ENCODE data around the gene OLFM2.
A peak's percentile ranks its signal among the peaks of the same experiment; 100 is the strongest.
"Not testable (repeated sequence)": the region's sequence is repeated elsewhere in the genome, so short reads cannot be mapped to it uniquely, and the experiment has no call there.

The OLFM2 gene

DNA sequence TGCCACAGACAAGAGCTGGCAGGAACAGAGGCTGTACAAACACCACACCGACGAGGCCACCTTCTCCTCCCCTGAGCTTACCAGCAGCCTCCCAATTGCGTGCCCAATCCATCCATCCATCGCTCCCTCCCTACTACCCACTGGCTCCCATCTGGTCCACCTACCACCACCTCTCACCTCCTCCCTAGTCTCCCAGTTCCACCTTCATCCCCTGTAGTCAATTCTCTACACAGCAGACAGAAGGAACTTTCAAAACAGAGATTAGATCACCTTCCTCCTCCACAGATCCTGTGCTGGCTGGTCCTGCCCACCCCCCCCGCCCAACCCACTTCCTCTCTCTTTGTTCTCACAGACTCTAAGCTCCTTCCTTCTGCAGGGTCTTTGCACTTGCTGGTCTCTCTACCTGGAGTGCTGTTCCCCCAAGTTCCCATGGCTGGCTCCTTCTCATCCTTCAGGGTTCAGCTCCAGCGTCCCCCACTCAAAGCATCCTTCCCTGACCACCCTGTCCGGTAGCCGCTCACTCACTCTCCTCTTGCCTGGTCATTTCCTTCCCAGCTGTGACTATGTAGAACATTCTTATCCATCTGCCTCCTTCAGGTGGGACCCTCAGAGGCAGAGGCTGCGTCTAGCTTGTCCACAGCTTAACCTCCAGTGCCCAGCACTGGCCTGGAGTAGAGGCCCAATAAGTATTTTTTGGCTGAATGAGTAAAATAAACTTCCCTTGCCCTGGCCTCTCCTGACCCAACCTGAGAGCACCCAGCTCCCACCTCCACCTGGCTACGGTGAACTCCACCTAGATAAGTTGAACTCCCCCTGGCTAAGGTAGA lies 78.2 kb downstream of the OLFM2 start:
- no peak for DNase-seq

DNA sequence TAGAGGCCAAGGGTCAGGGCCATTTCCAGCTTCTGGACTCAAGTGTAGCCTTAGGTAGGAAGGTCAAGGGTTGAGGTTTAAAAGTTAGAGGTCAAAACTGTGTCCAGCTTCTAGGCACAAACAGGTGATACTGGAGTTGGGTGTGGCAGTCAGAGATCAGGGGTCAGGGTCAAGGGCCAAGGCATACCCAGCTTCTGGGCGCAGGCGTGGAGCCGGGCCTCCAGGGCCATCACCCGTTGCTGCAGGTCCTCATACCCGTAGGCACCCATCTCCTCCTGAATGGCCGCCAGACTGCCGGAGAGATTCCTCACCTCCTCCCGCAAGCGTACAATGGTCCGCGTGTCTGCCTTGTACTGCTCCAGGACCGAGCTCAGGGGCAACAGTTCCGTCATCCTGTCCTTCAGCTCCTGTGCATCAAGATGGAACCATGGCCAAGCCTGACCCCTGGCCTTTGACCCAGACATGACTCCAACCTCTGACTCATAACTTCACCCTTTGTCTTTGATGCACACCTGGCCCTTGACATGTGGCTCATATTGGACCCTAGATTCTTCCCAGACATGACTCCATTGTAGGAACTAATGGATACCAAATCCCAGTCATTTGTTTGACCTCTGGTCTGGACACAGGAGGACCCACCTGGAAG lies 79.1 kb downstream of the OLFM2 start:
- no peak for DNase-seq

DNA sequence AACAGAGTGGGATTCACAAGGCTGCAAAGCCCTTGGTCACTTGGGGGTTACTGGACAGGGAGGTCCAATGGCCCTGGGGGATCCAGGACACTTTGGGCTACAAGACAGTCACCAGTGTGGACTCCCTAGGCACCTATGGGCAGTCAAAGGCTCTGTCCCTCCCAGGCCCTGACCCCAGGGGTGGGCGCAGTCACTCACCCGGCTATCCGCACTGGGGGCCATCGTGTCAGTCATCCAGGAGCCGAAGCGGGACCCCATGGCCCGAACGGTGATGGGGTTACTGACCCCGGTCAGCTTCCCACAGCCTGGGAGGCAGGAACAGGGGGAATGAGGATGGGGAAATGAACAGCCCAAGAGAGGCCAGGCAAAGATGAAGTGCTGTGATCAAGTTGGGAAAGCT lies 79.7 kb downstream of the OLFM2 start:
- DNase-seq, result no peak

DNA sequence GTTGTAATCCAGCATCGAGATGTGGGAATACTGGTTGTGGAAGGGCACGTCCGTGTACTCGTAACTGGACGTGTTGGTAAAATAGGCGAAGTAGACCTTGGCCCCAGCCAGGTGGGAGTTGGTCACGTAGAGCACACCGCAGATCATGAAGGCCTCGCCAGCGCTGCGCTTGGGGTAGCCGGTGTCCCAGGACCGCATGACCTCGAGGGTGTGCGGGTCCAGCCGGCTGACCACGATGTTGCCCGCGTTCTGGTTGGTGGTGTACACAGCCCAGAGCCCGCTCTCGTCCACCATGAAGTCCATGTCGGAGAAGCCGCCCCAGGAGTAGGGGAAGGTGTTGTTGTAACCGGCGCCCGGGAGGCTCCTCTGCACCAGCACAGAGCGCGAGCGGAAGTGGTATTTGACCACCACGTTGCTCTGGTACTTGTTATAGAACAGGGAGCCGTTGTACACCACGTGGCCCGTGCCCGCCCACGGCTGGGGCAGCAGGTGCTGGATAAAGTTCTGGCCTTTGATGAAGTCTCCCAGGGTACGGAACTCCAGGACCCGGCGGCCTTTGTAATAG lies 82.0 kb downstream of the OLFM2 start:
- no peak for DNase-seq

DNA sequence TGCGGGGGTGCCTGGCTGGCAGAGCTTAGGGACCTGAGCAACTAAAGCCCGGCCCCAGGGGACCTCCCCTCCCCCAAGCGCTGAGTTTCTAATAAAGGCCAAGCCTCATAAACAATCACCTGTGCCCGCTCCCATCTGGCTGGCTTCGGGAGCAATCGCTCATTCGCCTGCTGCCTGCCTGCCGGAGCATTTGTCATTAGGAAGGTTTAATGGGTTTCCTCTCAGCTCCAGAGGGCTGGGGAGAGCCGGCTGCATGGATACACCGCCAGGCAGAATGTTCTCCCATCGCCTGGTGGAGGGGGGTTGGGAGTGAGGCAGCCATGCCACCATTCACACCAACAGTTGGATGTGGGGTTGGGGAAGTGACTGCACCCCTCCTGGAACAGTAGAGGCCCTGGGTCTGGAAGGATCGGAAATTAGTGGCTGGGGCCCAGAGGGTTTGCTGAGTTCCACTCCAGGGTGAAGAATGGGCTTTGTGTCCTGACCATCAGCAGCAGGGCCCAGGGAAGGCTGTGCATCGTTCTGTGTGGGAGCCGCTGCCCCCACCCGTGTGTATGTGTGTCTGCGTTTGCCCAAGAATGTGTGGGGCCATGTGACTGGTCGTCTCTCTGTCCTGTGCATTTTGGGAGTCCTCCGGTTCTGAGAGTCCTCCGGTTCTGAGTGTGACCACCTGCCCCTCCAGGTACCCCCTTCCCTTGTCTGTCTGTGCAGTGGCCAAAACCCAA lies 85.9 kb downstream of the OLFM2 start:
- DNase-seq, result no peak

DNA sequence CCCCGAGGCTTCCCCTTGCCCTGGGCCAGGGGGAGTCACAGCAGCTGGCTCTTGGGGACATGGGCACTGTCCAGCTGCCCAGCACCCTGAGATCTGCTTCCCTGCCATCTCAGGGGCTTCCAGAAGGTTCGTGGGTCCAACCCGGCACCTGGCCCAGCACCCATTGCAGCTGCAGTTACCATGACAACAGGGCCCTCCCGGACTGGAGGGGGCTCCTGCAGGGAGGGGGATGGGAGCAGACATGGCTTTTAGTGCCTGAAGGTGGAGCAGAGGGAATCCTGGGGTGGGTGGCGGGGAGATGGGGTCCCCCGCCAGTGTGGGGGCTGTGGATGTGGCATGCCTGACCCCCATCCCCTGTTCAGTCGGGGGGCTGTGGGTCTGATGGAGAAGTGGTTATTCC lies 86.5 kb downstream of the OLFM2 start:
- DNase-seq, result no peak

DNA sequence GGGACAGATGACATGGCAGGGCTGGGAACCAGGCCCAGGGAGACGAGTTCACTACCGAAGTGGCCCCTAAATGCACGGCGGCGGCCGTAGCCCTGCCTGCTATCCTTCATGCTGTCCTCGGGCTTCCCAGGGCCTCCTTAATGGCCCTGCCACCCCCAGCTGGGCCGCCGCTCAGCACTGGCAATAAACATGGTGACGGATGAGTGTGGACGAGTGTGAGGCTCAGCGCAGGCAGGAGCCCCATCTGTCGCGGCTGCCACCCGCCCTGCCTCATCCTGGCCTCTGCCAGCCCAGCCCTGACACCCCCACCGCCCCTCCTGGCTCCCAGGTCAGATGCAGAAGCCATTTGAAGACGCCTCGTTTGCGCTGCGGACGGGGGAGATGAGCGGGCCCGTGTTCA lies 87.6 kb downstream of the OLFM2 start:
- no peak for DNase-seq

DNA sequence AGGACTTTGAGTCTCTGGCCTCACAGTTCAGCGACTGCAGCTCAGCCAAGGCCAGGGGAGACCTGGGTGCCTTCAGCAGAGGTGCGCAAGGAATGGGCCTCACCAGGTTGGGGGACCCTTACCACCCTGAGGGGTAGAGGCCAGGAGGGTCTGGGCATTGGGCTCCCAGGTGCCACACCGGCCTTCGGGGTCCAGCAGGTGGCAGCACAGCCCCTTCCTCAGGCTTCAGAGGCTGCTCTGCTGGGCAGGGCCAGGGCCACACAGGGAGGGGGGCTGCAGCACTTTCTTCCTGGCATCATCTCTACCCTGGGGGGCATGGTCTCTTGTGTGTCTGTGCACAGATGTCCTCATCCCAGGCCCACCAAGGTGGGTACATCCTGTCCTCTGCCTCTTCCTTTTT lies 88.3 kb downstream of the OLFM2 start:
- DNase-seq, result peak; percentile 28

DNA sequence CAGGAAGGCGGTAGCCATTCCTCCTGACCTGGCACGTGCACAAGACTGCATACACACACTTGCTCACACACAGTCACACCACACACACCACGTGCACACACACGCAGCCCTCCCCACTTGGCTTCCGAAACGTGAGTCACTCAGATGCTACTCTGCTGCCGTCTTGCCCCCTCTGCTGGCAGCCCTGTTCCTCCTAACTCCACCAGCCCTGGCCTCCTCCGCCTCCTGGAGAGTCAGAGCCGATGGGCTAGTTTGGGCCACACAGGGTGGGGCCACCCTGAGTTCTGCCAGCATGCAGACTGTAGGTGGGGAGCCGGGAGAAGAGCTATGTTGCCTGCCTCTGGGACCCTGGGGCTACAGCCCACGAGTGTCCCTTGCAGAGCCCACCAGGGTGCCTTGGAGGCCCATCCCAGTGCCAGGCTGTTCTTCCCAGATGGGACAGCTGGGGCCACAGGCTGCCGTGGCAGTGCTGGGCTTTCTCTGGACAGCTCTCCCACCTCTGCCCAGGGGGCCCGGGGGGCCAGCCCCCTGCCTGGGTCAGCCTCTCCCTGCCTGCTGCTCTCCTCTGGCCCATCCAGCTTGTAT lies 89.1 kb downstream of the OLFM2 start:
- peak; percentile 46 for DNase-seq

DNA sequence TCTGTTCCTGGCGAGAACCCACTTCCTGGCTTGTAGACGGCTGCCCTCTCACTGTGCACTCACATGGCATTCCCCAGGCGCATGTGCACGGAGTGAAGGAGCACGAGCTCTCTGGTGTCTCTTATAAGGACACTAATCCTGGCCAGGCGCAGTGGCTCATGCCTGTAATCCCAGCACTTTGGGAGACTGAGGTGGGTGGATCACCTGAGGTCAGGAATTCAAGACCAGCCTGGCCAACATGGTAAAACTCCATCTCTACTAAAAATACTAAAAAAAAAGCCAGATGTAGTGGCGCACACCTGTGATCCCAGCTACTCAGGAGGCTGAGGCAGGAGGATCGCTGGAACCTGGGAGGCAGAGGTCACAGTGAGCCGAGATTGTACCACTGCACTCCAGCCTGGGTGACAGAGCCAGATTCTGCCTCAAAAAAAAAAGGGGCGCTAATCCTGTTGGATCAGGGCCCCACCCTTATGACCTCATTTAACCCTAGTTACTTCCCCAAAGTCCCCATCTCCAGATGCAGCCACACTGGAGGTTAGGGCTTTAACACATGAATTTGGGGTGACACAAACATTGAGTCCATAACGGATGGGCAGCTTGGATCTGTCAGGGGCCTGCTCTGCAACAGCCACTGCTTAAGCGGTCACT lies 92.6 kb downstream of the OLFM2 start:
- not testable (repeated sequence) for DNase-seq

DNA sequence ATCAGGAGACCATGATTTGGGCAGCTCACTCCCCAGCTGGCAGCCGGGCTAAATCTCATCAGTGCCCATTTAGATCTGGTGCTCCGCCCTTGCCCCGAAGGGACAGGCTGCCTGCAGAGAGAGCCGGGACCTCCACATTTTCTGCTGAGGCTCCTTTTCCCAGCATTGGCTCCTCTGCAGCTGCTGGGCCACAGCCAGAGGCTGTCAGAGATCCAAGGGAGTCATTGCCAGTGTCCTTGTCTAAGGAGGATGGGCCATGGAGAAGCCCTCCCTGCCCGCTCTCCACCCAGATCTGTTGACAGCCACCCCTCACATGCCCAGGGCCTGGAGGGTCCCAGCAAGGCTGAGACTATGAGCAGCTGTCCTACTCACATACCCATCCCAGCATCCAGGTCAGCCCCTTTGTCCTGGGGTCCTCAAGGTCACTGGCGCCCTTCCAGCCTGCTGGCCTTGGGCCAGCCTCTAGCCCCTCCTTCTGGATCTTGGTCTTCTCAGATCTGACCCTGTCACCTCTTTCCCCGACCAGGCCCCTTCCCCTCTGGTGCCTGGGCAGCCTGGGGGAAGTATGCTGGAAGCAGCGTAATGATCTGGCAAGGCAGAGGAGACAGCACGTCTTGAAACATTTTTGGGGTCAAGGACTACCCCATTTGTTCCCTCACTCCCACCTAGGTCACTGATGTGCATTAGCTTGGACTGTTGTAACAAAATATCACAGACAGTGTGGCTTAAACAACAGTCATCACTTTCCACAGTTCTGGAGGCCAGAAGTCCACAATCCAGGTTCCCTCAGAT lies 93.3 kb downstream of the OLFM2 start:
- no peak for DNase-seq

DNA sequence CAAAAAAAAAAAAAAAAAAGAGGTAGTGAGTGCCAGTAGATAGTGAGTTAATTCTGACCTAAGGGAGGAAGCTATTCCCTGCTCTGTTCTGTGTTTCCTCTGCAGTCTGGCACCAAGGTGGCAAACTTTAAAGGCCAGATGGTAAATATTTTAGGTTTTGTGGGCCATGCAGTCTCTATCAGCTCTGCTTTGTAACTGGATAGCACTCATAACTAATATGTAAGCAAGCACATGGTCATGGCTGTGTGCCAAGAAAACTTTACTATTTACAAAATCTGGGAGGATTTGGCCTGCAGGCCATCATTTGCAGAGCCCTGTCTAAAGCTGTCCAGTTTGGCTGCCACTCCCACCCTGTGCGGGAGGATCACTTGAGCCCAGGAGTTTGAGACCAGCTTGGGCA lies 96.9 kb downstream of the OLFM2 start:
- no peak for DNase-seq

DNA sequence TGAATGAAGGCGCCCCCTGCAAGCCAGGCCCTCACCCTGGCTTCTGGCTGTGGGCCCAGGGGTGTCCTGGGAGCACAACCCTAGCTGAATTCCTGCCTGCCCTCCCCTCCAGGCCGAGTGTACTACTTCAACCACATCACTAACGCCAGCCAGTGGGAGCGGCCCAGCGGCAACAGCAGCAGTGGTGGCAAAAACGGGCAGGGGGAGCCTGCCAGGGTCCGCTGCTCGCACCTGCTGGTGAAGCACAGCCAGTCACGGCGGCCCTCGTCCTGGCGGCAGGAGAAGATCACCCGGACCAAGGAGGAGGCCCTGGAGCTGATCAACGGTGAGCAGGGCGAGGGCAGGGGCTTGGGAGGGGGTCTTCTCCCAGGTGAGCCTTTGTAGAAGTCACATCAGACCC lies 98.0 kb downstream of the OLFM2 start:
- DNase-seq, result no peak

DNA sequence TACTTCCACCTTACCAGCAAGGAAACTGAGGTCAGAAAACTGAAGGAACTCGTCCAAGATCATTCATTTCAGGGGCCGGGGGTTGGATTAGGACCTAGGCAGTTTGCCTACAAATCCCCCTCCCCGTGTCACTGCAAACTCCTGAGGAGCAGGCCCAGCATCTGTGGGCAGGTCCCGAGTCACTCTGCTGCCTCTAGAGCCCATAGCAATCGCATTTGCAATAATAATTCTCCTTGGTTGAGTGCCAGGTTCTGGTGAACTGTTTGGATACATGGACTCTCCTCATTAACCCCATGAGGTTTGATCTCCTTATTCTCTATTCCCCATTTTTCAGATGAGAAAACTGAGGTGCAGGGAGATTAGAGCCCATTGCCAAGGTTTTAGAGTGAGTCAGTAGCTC lies 100.3 kb downstream of the OLFM2 start:
- no peak for DNase-seq

DNA sequence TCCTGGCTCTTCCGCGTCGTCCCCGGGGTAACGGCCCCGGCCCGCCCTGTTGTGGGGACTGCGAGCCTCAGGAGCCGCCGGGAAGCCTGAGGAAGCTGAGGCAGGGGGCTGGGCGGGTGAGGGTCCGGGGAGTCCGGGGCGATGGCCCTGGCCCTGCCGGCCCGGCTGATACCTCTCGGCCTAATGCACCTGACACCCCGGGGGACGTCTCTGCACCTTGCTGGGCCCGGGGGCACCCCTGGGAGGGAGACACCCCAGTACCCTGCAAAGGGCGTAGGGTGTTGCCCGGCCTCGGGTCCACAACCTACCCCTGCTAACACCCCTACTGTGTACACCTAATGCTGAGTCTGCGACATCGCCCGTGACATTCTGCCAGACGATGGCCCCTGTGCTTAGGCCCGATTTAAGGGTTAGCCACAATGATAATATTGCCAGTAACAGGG lies 100.8 kb downstream of the OLFM2 start:
- DNase-seq, result no peak

DNA sequence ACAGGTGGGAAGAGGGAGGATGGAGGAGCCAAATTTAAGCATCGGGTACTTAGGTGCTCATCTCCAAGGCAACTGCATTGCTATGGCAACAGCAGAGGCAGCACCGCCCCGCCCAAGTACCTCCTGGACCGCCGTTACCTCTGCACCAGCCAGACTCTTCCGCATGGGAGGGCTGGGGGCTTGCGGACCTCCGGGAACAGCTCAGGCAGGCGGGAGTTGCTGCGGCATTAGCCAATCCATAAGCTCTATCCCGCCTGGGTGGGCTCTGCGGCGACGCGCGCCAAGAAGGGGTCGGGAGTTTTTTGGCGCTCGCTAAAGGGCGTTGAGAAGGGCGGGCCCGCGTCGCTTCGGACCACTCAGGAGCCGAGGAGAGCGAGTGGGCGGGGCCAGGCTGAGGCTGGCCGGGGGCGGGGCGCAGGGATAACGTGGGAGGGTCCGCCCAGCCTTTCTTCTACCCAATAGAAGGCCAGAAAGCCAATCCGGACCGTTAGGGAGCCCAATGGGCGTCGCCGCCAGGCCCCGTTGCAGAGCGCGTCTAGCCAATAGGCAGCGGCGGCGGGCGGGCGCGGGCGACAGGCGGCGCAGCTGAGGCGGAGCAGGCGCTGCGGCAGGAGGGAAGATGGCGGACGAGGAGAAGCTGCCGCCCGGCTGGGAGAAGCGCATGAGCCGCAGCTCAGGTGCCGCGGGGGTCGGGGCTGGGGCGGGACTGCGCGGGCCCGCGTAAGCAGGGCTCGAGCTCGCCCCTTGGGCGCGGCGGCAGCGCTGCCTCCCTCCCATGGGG lies 101.4 kb downstream of the OLFM2 start, which contains the start of gene PIN1:
TSS of gene PIN1 (plus strand) at position 593 of the 781 bp plus-strand sequence. CDS start at position 620, 27 bp downstream.
- DNase-seq, result peak; percentile 99

DNA sequence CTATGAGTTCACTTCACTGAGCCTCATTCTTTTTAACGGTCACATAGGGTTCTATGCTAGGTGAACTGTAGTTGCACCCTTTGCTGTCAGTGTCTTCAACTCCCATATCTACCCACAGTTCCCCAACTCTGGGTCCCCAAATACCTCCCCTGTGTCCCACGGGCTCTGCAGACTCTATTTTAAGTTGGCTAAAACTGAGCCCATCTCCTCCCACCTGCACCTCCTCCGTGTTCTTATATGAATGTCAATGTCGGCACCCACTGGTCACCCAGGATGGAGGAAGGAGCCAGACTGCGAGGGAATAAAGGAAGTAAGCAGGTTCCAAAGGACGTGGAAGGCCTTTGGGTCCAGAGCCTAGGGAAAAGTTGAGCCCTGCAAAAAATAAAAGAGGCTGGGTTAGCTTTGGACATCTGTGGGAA lies 102.0 kb downstream of the OLFM2 start:
- DNase-seq, result no peak

DNA sequence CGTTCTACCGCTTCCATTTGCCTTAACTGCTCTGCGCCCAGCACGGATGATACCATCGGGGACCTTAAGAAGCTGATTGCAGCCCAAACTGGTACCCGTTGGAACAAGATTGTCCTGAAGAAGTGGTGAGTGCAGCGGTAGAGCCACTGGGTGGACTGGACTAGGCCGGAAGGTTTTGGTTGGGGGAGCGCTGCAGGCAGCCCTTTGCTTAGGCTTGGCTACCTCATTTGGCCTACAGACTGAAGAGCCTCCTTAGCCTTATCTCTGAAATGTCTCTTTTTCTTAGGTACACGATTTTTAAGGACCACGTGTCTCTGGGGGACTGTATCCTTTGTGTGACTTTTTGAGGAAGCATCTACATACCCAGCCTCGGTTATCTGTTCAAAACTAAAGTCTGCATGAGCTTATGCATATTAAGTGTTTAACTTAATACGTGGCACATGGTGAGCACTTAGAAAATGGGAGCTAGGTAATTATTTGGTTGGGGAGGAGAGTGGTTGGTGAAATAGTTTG lies 107.7 kb downstream of the OLFM2 start:
- DNase-seq, result no peak

DNA sequence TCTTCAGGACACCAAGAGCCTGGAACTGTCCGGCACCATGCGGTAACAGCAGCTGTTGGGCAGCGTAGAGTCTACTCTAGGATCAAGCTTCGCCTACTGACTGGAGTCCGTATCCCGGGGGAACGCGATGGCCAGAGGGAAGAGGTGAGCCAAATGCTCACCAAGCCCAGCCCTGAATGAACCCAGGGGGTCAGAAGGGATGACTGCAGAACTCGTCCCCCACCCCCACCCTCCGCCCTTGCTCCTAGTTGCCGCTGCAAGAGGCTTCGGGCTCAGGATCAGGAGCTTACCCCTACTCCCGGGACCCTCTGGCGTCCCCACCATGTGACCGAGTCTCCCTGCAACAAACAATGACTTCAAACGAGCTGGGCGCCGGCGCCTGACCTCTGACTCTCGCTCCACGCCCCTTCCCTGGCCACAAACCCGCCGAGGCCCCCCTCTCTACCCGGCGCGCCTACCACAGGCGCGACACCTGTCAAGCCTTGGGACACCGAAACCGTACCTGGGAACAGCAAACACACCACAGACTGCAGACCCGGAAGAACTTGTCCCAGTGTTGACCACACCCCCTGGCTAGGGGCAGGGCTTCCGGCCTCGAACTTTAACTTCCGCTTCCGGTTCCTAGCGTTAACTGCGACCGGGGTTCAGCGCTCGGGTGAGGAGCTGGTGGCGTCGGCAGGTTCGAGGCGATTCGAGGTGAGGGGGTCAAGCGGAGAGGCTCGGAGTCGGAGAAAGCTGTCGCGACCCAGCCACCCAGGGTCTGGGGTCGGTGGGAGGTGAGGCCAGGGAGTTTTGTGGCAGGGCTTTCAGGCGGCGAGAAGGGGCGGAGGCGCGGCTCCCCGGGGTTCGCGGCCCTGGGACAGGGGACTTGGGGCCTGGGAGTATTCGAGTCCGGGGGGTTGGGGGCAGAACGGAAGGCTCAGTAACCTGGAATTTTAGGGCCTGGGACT lies 108.8 kb downstream of the OLFM2 start, which contains the start of gene UBL5:
TSS of gene UBL5 (plus strand) at position 630 of the 950 bp plus-strand sequence. CDS start 420 bp downstream, outside the sequence.
- peak; percentile 80 for DNase-seq
